D341Med (cell line): ENCODE results near the gene FBXO36.
A peak's percentile ranks its signal among the peaks of the same experiment; 100 is the strongest.

Experiments used
- DNase-seq: peaks from one replicate; pipeline ENCODE4 v3.0.0; 2012; ENCODE audit warnings: low spot score

FBXO36 gene

GRCh38 chr2:229970406-229970805 lies 48.1 kb downstream of the FBXO36 start:
- DNase-seq = no peak

- DNase-seq = no peak
Observed at GRCh38 chr2:229971298-229971790, 49.0 kb downstream of the FBXO36 start.

GRCh38 chr2:229974266-229974665 lies 52.0 kb downstream of the FBXO36 start:
- DNase-seq = no peak

- peak; percentile 35 for DNase-seq
Observed at GRCh38 chr2:229980431-229981184, 58.3 kb downstream of the FBXO36 start.

- DNase-seq = no peak
Observed at GRCh38 chr2:229993236-229993635, 70.9 kb downstream of the FBXO36 start.

DNA sequence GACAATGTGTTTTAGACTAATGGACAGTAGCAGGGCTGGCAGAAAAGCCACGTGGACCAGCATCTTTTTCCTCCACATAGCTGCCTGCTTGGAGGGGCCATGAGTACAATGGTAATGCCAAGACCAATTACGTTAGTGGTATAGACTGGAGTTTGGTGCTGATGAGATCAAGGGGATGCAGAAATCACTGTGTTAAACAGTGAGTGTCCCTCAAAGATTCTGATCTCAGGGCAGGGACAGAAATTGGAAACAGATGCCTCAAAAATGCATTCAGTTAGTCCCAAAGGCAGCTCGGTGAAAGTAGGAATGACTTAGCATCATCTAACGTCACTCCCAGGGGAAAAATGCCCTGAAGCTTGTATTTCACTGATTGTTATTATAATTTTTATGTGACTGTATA lies 74.0 kb downstream of the FBXO36 start:
- no peak for DNase-seq

GRCh38 chr2:229997565-229997964 lies 75.3 kb downstream of the FBXO36 start:
- DNase-seq = no peak

- DNase-seq = no peak
Observed at GRCh38 chr2:230000118-230000841, 78.0 kb downstream of the FBXO36 start.

DNA sequence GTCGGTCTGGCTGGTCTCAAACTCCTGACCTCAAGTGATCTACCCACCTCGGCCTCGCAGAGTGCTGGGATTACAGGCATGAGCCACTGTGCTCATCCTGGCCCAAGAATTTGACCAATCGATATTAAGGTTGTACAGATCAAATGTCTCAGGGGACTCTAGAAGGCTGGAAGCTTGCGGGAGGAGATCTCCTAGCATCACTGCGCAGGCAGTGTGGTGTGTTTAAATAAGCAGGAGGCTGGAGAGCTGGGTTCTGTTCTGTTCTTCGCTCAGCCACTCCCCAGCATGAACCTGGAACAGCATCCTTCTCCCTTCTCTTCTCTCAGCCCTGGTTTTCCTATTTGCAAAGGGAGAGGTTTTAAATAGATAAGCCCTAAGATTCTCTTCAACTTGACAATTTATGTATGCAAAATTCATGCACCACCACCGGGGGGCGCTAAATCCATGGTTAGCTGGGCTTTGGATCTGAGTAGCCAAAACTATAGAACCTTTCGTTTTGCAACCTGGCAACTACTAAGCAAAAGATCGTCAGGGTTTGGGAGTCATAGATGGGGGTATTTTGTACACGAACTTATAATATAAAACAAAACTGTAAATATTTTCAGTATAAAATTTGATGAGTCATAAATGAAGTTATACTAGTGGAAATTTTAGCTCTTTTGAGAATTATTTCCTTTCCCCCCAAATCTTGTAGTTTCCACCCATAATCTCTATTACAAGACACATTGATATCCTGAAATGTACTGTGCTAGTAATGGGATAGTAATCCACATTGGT lies 85.8 kb downstream of the FBXO36 start:
- DNase-seq = peak; percentile 58

GRCh38 chr2:230008708-230009066 lies 86.4 kb downstream of the FBXO36 start:
- DNase-seq = no peak

GRCh38 chr2:230010501-230010900 lies 88.2 kb downstream of the FBXO36 start:
- DNase-seq = no peak

GRCh38 chr2:230011617-230012016 lies 89.3 kb downstream of the FBXO36 start:
- DNase-seq = no peak

DNA sequence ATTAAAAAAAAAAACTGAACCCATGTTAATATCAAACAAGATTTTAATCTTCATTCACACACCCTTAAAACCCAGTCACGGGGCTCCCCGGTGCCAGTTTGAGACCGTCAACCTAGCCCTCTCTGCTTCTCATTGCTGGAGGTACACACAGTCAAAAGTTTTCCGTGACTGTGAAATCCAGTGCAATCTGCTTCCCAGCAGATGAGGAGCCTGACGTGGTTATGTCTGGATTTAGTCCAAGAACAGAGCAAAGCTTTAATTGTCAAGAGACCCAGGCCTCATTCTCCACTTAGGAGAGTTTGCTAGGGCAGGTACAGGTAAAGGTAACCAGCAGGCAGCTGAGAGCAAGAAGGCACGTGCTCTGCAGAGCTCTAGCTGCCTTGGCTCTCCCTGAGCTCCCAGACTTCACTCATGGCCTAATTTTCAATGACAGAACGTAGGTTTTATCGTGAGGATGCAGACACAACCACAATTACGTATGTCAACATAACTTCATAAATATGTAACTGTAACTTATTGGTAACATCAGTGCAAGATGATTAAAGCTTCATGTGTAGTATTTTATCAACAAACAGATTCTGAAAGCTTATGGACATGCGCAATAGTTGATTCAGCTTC lies 90.1 kb downstream of the FBXO36 start:
- DNase-seq = no peak

DNA sequence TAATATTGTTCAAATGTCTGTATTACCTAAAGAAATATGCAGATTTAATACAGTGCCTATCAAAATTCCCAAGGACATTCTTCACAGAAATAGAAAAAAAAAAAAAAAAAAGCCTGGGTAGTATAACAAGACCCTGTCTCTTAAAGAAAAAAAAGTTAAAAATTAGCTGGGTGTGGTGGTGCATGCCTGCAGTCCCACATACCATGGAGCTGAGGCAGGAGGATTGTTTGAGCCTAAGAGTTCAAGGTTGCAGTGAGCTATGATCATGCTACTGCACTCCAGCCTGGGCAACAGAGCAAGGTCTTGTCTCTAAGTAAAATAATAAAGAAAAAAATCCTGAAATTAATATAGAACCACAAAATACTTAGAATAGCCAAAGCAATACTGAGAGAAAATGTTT lies 94.5 kb downstream of the FBXO36 start:
- no peak for DNase-seq

DNA sequence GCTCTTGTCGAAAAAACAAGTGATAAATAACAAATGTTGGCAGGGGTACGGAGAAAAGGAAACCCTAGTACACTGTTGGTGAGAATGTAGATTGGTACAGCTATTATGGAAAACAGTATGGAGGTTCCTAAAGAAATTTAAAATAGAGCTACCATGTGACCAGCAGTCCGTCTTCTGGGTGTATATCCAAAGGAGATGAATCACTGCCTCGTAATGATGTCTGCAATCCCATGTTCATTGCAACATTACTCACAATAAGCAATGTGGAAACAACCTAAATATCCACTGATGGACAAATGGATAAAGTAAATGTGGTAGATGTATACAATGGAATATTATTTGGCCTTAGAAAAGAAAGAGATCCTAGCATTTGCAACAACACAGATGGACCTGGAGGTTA lies 95.8 kb downstream of the FBXO36 start:
- no peak for DNase-seq

DNA sequence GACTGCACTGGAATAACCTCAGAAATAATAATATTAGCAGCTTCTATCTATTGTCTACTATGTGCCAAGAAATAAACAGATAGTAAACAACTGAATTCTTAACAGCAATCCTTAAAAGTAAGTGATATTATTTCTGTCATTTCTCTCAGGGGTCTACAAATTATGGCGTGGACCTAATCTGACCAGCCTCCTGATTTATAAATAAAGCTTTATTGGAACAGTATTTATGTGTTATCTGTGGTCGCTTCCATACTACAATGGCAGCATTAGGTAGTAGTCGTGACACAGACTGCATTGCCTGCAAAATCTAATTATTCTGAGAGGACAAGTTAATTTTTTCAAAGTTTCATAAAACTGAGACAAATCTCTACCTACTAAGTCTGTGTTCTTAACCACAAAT lies 97.4 kb downstream of the FBXO36 start:
- no peak for DNase-seq

GRCh38 chr2:230023313-230023712 lies 101.0 kb downstream of the FBXO36 start:
- DNase-seq = no peak

- DNase-seq = no peak
Observed at GRCh38 chr2:230042195-230042594, 119.9 kb downstream of the FBXO36 start.

GRCh38 chr2:230043025-230043424 lies 120.7 kb downstream of the FBXO36 start:
- DNase-seq = no peak

GRCh38 chr2:230043461-230043860 lies 121.2 kb downstream of the FBXO36 start:
- no peak for DNase-seq

DNA sequence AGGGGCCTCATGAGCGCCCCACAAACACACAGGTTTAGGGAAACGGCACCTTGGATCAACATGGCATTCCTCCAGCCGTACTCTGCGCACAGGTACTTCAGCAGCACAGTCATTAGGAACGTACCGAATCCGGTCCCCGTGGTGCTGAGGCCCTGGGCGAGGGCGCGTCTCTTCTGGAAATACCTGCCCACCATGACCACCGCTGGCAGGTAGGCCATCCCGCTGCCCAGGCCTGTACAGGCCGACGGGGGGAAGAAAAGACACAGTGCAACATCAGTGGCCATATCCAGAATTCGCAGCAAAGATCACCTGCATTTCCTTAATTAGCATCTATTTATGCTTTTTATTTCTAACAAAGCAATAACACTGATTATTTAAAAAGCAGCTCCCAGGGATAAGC lies 124.2 kb downstream of the FBXO36 start:
- no peak for DNase-seq

- no peak for DNase-seq
Observed at GRCh38 chr2:230048010-230048671, 125.8 kb downstream of the FBXO36 start.
